GM18508 (cell line): Measurements from ENCODE around the gene USP36.

Experiments used
- ATAC-seq: cut with Tn5 transposase; IDR thresholded peaks from one replicate; pipeline ENCODE4 v1.9.1; 2021; ENCODE audit warnings: moderate number of reproducible peaks; ENCODE audit not compliant: insufficient read depth, unreplicated experiment

The USP36 gene

GRCh38 chr17:78819806-78820792 lies 20.5 kb downstream of the USP36 start:
- ATAC-seq = no peak

GRCh38 chr17:78819402-78819801 lies 21.2 kb downstream of the USP36 start:
- ATAC-seq = no peak

- ATAC-seq = no peak
Observed at GRCh38 chr17:78818932-78819331, 21.7 kb downstream of the USP36 start.

GRCh38 chr17:78818152-78818846 lies 22.3 kb downstream of the USP36 start:
- ATAC-seq = no peak

- ATAC-seq = no peak
Observed at GRCh38 chr17:78817123-78817522, 23.5 kb downstream of the USP36 start.

- no peak for ATAC-seq
Observed at GRCh38 chr17:78815696-78816095, 24.9 kb downstream of the USP36 start.

- no peak for ATAC-seq
Observed at GRCh38 chr17:78812855-78813254, 27.8 kb downstream of the USP36 start.

- ATAC-seq = no peak
Observed at GRCh38 chr17:78808163-78808562, 32.5 kb downstream of the USP36 start.

GRCh38 chr17:78806451-78806850 lies 34.2 kb downstream of the USP36 start:
- ATAC-seq = no peak

GRCh38 chr17:78805301-78805700 lies 35.3 kb downstream of the USP36 start:
- ATAC-seq = no peak

- no peak for ATAC-seq
Observed at GRCh38 chr17:78804777-78805176, 35.8 kb downstream of the USP36 start.

- ATAC-seq = no peak
Observed at GRCh38 chr17:78803186-78803845, 37.3 kb downstream of the USP36 start.

- ATAC-seq = no peak
Observed at GRCh38 chr17:78802459-78802858, 38.2 kb downstream of the USP36 start.

GRCh38 chr17:78802008-78802407 lies 38.6 kb downstream of the USP36 start:
- ATAC-seq = no peak

GRCh38 chr17:78800132-78800931 lies 40.3 kb downstream of the USP36 start:
- ATAC-seq = no peak

- ATAC-seq = no peak
Observed at GRCh38 chr17:78798695-78799559, 41.7 kb downstream of the USP36 start.

GRCh38 chr17:78797691-78798585 lies 42.7 kb downstream of the USP36 start:
- no peak for ATAC-seq

- ATAC-seq = no peak
Observed at GRCh38 chr17:78797213-78797612, 43.4 kb downstream of the USP36 start.
